GM23338 (cell line): ENCODE data around the gene UBXN2A. TPM values are rescaled to one million over a fixed set of nuclear protein-coding genes. Genes with fewer than 3 reads are reported as not detected.

ENCODE experiments used
- ATAC-seq: fragments of 200-7000 bp; cut with Tn5 transposase; 3 replicates; pipeline ENCODE4 v1.9.1; 2020
- DNase-seq: peaks from one replicate; pipeline ENCODE4 v3.0.0-alpha.2; 2015; ENCODE audit warnings: low spot score
- H2AFZ ChIP-seq: fragments of 200-600 bp; sonication (generic); 2 replicates; pipeline ENCODE4 v1.8.0; 2016; ENCODE audit warnings: antibody characterized with exemption, mild to moderate bottlenecking, moderate library complexity
- H3F3A ChIP-seq: fragments of 200-600 bp; sonication (generic); replicated peaks from 2 replicates; pipeline ENCODE4 v1.8.0; 2017; ENCODE audit warnings: antibody characterized with exemption, mixed run types, low read depth
- H3K27ac ChIP-seq: fragments of 200-600 bp; sonication (generic); 2 replicates; pipeline ENCODE4 v1.6.1; 2016; ENCODE audit warnings: low read depth
- H3K27me3 ChIP-seq: fragments of 200-600 bp; sonication (generic); 2 replicates; pipeline ENCODE4 v1.8.0; 2016; ENCODE audit warnings: mild to moderate bottlenecking, mixed run types, moderate library complexity; ENCODE audit not compliant: insufficient read depth
- H3K36me3 ChIP-seq: fragments of 200-600 bp; sonication (generic); 2 replicates; pipeline ENCODE4 v1.8.0; 2016; ENCODE audit warnings: mild to moderate bottlenecking; ENCODE audit not compliant: insufficient read depth
- H3K4me1 ChIP-seq: fragments of 200-600 bp; sonication (generic); 2 replicates; pipeline ENCODE4 v1.8.0; 2016; ENCODE audit warnings: mild to moderate bottlenecking, moderate library complexity; ENCODE audit not compliant: insufficient read depth
- H3K4me2 ChIP-seq: fragments of 200-600 bp; sonication (generic); 2 replicates; pipeline ENCODE4 v1.7.1; 2017; ENCODE audit warnings: mixed run types
- H3K4me3 ChIP-seq: fragments of 200-600 bp; sonication (generic); 2 replicates; pipeline ENCODE4 v1.6.1; 2016; ENCODE audit warnings: mixed run types
- H3K79me2 ChIP-seq: fragments of 200-600 bp; sonication (generic); replicated peaks from 2 replicates; pipeline ENCODE4 v1.8.0; 2017; ENCODE audit warnings: mild to moderate bottlenecking; ENCODE audit not compliant: insufficient read depth
- H3K9me2 ChIP-seq: fragments of 200-600 bp; sonication (generic); 2 replicates; pipeline ENCODE4 v1.8.0; 2017; ENCODE audit not compliant: insufficient read depth
- H4K20me1 ChIP-seq: fragments of 200-600 bp; sonication (generic); replicated peaks from 2 replicates; pipeline ENCODE4 v1.8.0; 2017; ENCODE audit warnings: mild to moderate bottlenecking; ENCODE audit not compliant: insufficient read depth
- H3K27ac Mint-ChIP-seq: 2 replicates; pipeline ENCODE4 v1.8.0; 2020; ENCODE audit warnings: inconsistent platforms, mild to moderate bottlenecking, moderate library complexity, mixed read lengths
- H3K27me3 Mint-ChIP-seq: 3 replicates; pipeline ENCODE4 v1.8.0; 2022; ENCODE audit warnings: low read depth, mild to moderate bottlenecking, moderate library complexity, mixed read lengths, inconsistent platforms; ENCODE audit not compliant: insufficient read depth, poor library complexity
- H3K36me3 Mint-ChIP-seq: 3 replicates; pipeline ENCODE4 v1.8.0; 2021; ENCODE audit warnings: low read depth, mild to moderate bottlenecking, inconsistent platforms, moderate library complexity, mixed read lengths
- H3K4me1 Mint-ChIP-seq: 3 replicates; pipeline ENCODE4 v1.8.0; 2020; ENCODE audit warnings: mild to moderate bottlenecking, inconsistent platforms, mixed read lengths
- H3K4me3 Mint-ChIP-seq: 3 replicates; pipeline ENCODE4 v1.8.0; 2021; ENCODE audit warnings: moderate library complexity, mild to moderate bottlenecking, inconsistent platforms, mixed read lengths
- H3K9me3 Mint-ChIP-seq: 3 replicates; pipeline ENCODE4 v1.8.0; 2020; ENCODE audit warnings: moderate library complexity, mild to moderate bottlenecking, inconsistent platforms, mixed read lengths
- EZH2phosphoT487 ChIP-seq: fragments of 200-600 bp; sonication (generic); IDR thresholded peaks from one replicate; pipeline ENCODE4 v1.8.1; 2018; ENCODE audit warnings: antibody characterized with exemption; ENCODE audit not compliant: unreplicated experiment
- JUNB ChIP-seq: IDR thresholded peaks from one replicate; pipeline ENCODE4 v1.6.1; 2016; ENCODE audit warnings: antibody characterized with exemption; ENCODE audit not compliant: unreplicated experiment
- POLR2AphosphoS5 ChIP-seq: IDR thresholded peaks from 2 replicates; pipeline ENCODE4 v1.6.1; 2016; ENCODE audit warnings: antibody characterized with exemption, low read depth
- STAT1 ChIP-seq: IDR thresholded peaks from one replicate; pipeline ENCODE4 v1.6.1; 2016; ENCODE audit warnings: antibody characterized with exemption; ENCODE audit not compliant: unreplicated experiment
- ZNF114 ChIP-seq: fragments of 250-450 bp; sonication (Bioruptor Pico); IDR thresholded peaks from 2 replicates; pipeline ENCODE4 v1.5.0; 2020; ENCODE audit warnings: mild to moderate bottlenecking, moderate library complexity
- ZNF331 ChIP-seq: fragments of 250-450 bp; sonication (Bioruptor Pico); IDR thresholded peaks from 2 replicates; pipeline ENCODE4 v1.5.0; 2020; ENCODE audit warnings: low read depth, mild to moderate bottlenecking, moderate library complexity
- polyA plus RNA-seq: library from polyadenylated mRNA; unstranded; fragments of >200 nt; fragmentation: Nextera tagmentation; extraction: Ambion mirVana; gene quantifications from 2 replicates; pipeline ENCODE4 v1.2.1, GENCODE V29; 2016
- total RNA-seq: library from RNA; depleted of rRNA; stranded (reverse); fragments of >200 nt; shearing (Covaris generic); gene quantifications from 2 replicates; pipeline ENCODE4 v1.2.3, GENCODE V29; 2014
- TF ChIP-seq, protein P1 (sequence below): fragments of 250-450 bp; sonication (Bioruptor Pico); IDR thresholded peaks from 2 replicates; pipeline ENCODE4 v1.5.0; 2020; ENCODE audit warnings: mild to moderate bottlenecking, moderate library complexity
- TF ChIP-seq, protein P2 (sequence below), 2 experiments: fragments of 200-600 bp in 1 of 2; sonication (generic) in 1 of 2; conservative IDR thresholded peaks; 2 replicates each; pipeline versions ENCODE4 v1.5.1 to v1.6.1; 2016 to 2017; ENCODE audit warnings: antibody characterized with exemption in 2 of 2, low read depth in 2 of 2, mild to moderate bottlenecking in 2 of 2, moderate library complexity in 1 of 2

The UBXN2A gene
- total and polyA plus RNA-seq, 2 experiments from 2014 or later, result 11.5 to 12.1 TPM

DNA sequence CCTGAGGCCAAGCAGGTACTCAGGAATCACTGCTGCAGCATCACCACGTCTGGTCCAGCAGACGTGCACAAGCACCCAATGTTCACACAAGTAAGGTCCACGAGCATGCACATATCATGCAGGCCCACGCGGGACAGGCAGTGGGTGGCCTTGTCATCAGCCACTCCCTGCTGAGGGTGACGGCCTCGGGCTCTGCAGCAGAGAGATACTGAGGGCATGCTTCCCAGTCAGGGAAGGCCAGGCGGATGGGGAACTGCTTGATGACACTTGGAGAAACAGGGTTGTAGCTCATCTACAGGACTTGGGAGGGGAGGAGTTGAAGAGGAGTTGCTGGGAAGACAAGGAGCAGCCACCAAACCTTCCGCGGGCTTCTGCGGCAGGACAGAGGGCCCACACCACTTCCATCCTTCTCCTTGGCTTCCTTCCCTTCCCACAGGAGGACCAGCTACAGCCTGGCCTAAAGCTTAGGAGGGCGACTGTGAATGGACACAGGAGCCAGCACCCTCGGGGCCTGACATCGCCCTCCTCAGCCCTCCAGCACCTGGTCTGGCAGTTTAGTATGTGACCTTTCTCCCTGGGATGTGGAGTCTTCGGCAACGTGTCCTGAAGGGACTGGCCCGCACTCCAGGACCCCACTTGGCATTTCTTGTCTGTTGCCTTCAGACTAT is 84.9 kb downstream of the UBXN2A start (continued):
- TF ChIP-seq, protein P1, sequence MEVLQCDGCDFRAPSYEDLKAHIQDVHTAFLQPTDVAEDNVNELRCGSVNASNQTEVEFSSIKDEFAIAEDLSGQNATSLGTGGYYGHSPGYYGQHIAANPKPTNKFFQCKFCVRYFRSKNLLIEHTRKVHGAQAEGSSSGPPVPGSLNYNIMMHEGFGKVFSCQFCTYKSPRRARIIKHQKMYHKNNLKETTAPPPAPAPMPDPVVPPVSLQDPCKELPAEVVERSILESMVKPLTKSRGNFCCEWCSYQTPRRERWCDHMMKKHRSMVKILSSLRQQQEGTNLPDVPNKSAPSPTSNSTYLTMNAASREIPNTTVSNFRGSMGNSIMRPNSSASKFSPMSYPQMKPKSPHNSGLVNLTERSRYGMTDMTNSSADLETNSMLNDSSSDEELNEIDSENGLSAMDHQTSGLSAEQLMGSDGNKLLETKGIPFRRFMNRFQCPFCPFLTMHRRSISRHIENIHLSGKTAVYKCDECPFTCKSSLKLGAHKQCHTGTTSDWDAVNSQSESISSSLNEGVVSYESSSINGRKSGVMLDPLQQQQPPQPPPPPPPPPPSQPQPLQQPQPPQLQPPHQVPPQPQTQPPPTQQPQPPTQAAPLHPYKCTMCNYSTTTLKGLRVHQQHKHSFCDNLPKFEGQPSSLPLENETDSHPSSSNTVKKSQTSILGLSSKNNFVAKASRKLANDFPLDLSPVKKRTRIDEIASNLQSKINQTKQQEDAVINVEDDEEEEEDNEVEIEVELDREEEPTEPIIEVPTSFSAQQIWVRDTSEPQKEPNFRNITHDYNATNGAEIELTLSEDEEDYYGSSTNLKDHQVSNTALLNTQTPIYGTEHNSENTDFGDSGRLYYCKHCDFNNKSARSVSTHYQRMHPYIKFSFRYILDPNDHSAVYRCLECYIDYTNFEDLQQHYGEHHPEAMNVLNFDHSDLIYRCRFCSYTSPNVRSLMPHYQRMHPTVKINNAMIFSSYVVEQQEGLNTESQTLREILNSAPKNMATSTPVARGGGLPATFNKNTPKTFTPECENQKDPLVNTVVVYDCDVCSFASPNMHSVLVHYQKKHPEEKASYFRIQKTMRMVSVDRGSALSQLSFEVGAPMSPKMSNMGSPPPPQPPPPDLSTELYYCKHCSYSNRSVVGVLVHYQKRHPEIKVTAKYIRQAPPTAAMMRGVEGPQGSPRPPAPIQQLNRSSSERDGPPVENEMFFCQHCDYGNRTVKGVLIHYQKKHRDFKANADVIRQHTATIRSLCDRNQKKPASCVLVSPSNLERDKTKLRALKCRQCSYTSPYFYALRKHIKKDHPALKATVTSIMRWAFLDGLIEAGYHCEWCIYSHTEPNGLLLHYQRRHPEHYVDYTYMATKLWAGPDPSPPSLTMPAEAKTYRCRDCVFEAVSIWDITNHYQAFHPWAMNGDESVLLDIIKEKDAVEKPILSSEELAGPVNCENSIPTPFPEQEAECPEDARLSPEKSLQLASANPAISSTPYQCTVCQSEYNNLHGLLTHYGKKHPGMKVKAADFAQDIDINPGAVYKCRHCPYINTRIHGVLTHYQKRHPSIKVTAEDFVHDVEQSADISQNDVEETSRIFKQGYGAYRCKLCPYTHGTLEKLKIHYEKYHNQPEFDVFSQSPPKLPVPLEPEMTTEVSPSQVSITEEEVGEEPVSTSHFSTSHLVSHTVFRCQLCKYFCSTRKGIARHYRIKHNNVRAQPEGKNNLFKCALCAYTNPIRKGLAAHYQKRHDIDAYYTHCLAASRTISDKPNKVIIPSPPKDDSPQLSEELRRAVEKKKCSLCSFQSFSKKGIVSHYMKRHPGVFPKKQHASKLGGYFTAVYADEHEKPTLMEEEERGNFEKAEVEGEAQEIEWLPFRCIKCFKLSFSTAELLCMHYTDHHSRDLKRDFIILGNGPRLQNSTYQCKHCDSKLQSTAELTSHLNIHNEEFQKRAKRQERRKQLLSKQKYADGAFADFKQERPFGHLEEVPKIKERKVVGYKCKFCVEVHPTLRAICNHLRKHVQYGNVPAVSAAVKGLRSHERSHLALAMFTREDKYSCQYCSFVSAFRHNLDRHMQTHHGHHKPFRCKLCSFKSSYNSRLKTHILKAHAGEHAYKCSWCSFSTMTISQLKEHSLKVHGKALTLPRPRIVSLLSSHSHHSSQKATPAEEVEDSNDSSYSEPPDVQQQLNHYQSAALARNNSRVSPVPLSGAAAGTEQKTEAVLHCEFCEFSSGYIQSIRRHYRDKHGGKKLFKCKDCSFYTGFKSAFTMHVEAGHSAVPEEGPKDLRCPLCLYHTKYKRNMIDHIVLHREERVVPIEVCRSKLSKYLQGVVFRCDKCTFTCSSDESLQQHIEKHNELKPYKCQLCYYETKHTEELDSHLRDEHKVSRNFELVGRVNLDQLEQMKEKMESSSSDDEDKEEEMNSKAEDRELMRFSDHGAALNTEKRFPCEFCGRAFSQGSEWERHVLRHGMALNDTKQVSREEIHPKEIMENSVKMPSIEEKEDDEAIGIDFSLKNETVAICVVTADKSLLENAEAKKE, result no peak
- TF ChIP-seq POLR2AphosphoS5, result no peak
- TF ChIP-seq JUNB, result no peak
- TF ChIP-seq, protein P2, sequence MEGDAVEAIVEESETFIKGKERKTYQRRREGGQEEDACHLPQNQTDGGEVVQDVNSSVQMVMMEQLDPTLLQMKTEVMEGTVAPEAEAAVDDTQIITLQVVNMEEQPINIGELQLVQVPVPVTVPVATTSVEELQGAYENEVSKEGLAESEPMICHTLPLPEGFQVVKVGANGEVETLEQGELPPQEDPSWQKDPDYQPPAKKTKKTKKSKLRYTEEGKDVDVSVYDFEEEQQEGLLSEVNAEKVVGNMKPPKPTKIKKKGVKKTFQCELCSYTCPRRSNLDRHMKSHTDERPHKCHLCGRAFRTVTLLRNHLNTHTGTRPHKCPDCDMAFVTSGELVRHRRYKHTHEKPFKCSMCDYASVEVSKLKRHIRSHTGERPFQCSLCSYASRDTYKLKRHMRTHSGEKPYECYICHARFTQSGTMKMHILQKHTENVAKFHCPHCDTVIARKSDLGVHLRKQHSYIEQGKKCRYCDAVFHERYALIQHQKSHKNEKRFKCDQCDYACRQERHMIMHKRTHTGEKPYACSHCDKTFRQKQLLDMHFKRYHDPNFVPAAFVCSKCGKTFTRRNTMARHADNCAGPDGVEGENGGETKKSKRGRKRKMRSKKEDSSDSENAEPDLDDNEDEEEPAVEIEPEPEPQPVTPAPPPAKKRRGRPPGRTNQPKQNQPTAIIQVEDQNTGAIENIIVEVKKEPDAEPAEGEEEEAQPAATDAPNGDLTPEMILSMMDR (conservative IDR thresholded peaks at IDR 0.05; ENCODE audit: low read depth in 2 of 2), result no peak
- TF ChIP-seq STAT1, result no peak
- no peak for TF ChIP-seq EZH2phosphoT487
- no peak for TF ChIP-seq ZNF331

DNA sequence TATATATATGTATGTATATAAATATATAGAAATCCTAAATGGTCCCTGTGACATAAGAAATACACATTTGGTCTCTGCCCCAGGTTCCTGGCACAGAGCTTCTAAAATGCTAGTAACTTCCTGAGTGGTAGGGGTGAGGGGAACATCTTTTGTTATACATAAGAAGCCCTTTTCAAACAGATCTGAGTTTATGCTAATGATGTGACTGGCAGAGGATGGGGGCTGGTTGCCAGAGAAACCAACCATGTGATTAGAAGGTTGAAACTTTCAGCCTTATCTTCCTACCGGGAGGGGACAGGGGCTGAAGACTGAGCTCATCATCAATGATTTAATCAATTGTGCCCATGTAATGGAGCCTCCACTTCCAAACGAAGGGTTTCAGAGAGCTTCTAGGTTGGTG is 86.0 kb downstream of the UBXN2A start:
- H3K4me2 ChIP-seq, result peak overlapping the region; percentile 67
- H3K27me3 ChIP-seq, result no peaks in the 10 kb centered on the region
- H3K27ac ChIP-seq, result peak overlapping the region; percentile 81
- 0 out of 2 replicates have a peak, but pooled peaks cover 5% of the 10 kb centered on the region for H3F3A ChIP-seq
- H3K4me1 ChIP-seq, result peaks cover 37% of the 10 kb centered on the region
- peaks cover 14% of the 10 kb centered on the region for H3K36me3 ChIP-seq
- no peaks in the 10 kb centered on the region for H4K20me1 ChIP-seq
- Mint-ChIP-seq H3K27me3 (peaks cover 17% of the 10 kb centered on the region), H3K4me3 (peak overlapping the region; percentile 52), H3K9me3 (peaks cover 3% of the 10 kb centered on the region; the same call in 2 of the 3 replicates), H3K27ac (peak overlapping the region; percentile 99), H3K36me3 (peaks cover 68% of the 10 kb centered on the region), H3K4me1 (peaks cover 47% of the 10 kb centered on the region)
- ATAC-seq (peak; percentile 56), DNase-seq (peak; percentile 81)
- H3K9me2 ChIP-seq, result no peaks in the 10 kb centered on the region
- peak overlapping the region; percentile 34 for H3K4me3 ChIP-seq
- peaks cover 21% of the 10 kb centered on the region; the same call in 1 of the 2 replicates for H3K79me2 ChIP-seq
- H2AFZ ChIP-seq, result no peak overlapping the region
- TF ChIP-seq STAT1 (no peak), ZNF114 (CRISPR knock-in tag) (no peak)
- TF ChIP-seq, protein P1, result no peak
